Eye (tissue), 1 donor: ENCODE data around the gene INTS13.
"Not testable (repeated sequence)": the region's sequence is repeated elsewhere in the genome, so short reads cannot be mapped to it uniquely, and the experiment has no call there.

Source experiments
- DNase-seq: peaks from one replicate; pipeline ENCODE4 v3.0.0-alpha.2; 2015

INTS13 gene

GRCh38 chr12:26937863-26938700, at the start of gene INTS13, which contains the start of gene FGFR1OP2:
TSS of gene INTS13 (minus strand) at chr12:26937981. CDS start at chr12:26936803, 1,178 bp downstream.
TSS of gene FGFR1OP2 (plus strand) at chr12:26938470. CDS start at chr12:26954159, 15,689 bp downstream.
- DNase-seq: peak; percentile 100

GRCh38 chr12:26982866-26983265, 45.1 kb upstream of the INTS13 start:
- no peak for DNase-seq

DNA sequence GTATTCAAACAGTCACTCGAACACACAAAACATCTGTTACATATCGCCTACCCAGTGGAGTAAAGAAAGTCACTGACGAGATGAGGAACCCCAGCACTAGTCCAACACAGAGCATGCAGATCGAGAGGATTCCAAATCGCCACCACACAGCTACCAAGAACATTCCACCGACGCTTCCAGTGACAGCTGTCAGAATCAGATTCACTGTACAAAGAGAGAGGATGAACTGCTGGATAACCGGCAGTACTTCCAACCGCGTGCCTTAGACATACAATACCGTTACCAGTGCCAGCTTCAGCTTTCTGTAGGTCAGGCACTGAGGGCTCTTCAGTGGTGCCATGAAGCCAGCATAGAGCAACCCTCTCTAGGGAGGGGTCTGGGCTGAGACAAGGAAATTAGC, 42.0 kb upstream of the INTS13 start:
- DNase-seq: no peak

- no peak for DNase-seq
Observed at GRCh38 chr12:26978801-26979200, 41.0 kb upstream of the INTS13 start.

GRCh38 chr12:26976687-26977086, 38.9 kb upstream of the INTS13 start:
- DNase-seq: no peak

- no peak for DNase-seq
Observed at GRCh38 chr12:26971963-26972362, 34.2 kb upstream of the INTS13 start.

DNA sequence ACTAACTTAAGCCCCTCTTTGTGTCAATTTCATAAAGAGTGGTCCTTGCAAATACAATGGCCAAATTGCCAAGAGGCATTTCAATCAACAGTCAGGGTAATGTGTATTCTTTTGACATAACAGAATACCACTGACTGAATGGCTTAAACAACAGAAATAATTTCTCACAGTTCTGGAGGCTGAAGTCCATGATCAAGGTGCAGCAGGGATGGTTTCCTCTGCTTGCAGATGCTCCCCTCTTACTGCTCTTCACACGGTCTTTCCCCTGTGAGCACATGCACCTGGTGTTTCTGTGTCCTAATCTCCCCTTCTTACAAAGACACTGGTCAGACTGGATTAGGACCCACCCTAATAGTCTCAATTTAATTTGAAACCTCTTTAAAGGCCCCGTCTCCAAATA, 32.4 kb upstream of the INTS13 start:
- DNase-seq: no peak

DNA sequence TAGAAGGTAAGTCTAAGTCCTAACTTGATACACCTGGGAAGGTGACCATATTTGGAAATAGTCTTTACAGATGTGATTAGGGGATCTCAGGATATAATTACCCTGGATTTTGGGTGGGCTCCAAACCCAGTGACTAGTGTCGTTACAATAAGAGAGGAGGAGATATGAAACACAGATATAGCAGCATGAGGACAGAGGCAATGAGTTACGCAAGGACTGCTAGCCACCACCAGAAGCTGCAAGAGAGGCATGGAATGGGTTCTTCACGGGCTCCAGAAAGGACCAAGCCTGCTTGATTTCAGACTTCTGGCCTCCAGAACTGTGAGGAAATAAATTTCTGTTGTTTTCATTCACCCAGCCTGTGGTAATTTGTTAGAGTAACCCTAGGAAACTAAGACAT, 29.1 kb upstream of the INTS13 start:
- no peak for DNase-seq

DNA sequence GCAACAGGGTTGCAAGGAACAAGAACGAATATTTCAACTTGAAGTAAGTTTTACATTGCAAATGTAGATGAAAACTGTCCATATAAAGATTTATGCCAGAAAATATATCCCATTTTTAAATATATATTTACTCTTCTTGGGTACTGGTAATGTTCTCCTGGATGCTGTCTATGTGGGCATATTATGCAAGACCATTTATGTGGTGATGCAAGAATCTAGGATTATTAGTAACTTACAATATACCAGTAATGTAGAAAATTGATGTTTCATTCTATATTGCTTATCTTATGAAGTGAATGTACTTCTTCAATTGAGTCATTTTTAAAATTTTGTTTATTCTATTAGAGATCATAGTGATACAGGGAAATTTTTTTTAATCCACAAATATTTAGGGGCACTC, 25.6 kb upstream of the INTS13 start:
- no peak for DNase-seq

- no peak for DNase-seq
Observed at GRCh38 chr12:26961803-26962202, 24.0 kb upstream of the INTS13 start.

DNA sequence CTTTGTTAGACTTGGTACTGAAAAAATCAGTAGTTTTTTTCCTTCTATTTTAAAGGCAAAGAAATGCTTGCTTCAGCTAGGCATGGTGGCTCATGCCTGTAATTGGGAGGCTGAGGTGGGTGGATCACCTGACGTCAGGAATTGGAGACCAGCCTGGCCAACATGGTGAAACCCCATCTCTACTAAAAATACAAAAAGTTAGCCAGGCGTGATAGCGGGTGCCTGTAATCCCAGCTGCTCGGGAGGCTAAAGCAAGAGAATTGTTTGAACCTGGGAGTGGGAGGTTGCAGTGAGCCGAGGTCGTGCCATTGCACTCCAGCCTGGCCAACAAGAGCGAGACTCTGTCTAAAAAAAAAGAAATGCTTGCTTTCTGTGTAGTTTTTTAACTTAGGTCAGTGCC, 23.6 kb upstream of the INTS13 start:
- DNase-seq: not testable (repeated sequence)

DNA sequence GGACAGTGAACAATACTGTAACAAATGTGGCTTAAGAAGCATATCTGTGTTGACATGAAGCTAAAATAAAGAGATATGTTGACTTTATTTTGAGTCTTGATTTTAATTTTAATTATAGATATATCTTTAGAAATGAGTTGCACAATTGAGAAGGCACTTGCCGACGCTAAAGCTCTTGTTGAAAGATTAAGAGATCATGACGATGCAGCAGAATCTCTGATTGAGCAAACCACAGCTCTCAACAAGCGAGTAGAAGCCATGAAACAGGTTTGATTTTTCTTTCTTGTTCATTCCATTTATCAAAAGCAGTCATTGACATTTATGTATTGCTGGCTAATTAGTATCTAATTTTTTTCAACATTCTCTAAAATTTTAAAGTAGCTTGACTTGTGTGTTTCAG, 16.2 kb upstream of the INTS13 start:
- no peak for DNase-seq

- DNase-seq: peak; percentile 48
Observed at GRCh38 chr12:26953447-26953846, 15.7 kb upstream of the INTS13 start.

DNA sequence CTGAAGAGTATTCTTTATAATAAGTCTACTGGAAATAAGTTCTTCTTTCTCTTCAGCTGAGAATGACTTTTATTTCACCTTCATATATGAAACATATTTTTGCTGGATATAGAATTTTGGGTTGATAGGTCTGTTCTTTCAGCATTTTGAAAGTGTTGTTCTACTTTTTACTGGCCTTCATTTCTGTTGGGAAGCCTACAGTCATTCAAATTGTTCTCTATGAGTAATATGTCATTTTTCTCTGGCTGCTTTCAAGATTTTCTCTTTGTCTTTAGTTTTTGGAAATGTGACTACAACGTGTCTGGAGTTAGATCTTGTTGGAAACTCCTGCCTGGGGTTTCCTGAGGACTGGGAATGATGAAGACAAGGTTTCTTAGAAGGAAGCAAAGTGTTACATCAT, 10.5 kb upstream of the INTS13 start:
- no peak for DNase-seq

DNA sequence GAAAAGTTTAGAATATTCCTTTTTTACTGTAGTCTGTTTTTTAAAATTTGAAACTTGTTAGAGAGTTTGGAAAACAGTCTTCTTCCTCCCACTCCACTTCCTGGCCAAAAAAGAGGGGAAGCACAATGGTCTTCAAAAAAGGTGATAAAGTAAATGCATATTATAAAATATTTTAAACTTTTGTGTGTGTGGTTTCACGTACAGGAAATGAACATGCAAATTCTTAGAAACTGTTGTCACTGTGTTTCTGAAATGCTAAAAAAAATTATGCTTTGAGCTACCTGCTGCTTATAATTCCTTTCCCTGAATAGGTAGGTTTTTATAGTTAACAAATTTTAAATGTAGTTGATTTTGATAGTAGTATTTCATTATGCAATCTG, 3.4 kb upstream of the INTS13 start:
- no peak for DNase-seq

DNA sequence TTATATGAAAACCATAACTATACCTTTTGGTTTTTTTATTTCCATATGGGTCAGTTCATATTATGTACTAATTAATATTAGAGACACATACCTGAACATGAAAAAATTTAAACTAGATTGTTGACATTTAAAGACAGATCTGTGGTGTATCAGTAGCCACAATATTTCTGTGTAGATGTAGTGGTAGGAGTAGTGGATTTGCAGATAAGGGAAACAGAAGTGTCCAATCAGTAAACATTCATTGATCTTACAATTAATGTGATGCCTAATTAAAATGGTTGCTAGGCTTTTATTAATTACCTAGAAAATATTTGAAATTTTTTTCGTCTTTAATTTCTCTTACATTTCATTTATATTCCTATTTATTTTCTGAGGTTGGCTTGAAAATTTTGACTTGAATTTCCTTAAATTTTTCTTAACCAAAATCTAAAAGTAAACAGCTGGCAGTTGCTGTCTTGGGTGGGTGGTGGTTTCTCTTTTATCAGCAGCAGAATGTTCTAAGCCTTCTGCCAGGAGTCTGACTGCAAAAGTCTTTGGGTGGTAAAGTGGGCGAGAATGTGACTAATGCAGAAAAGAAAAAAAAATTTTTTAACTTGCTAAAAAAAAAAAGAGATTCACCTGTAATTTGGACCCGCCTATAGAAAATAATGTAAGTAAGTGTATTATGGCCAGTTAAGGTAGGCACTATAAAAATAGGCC, 2.9 kb upstream of the INTS13 start:
- DNase-seq: no peak

DNA sequence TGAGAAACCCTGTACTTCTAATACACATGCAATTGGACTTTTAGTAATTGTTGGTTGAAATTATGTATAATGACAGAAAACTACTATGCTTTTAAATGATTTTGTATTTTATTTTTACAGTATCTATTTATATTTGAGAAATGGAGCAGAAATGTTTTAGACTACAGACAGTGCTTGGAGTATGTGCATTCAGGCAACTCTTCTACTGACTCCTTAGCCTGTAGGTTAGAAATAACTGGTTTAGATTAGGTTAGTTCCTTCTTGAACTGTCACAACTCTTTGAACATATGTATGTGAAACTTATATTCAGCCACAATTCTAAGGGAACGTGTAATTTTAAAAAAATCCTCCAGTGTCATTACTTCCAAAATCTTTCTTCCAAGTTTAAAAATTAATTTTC, 2.2 kb upstream of the INTS13 start:
- no peak for DNase-seq

- DNase-seq: peak; percentile 33
Observed at GRCh38 chr12:26939192-26939832, 1.5 kb upstream of the INTS13 start.

GRCh38 chr12:26938701-26939062, 901 bp upstream of the INTS13 start:
- no peak for DNase-seq

- DNase-seq: no peak
Observed at GRCh38 chr12:26937443-26937862, 328 bp downstream of the INTS13 start.

DNA sequence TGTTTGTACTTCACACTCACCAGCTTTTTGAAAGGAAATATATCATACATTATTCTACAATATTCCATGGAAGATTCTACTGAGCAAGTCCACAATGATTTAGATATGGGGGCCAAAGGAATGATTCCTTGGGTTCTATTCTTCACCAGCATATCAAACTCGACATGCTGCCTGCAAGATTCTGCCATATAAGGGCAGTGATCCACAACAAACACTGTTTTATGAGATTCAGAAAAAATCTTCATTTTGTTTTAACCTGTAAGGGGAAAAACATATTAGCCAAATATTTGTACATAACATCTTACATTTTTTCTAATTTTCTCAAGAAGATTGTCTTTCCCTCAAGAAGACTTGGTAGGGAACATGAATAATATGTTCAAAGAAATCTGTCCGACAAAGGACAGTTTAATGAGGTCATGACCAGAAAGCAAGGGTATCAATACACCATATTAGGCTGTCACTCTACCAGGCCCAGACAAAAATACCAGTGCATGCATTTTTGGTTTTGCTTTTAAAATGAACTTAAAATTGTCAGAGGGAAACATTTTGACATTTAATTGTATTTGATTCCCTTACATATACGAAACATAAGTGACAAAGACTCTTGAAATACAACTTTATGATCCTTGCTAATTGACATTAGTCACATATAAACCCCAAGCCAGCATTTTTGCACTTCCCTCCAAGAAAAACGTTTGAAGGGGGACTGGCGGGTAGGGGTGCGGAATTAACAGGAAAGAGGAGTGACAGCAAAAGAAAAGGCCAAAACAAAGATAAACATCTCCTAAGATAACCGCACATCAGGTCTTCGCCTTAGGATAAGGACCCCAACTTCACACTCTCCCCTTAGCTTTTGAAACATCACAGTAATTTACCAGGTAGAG, 980 bp downstream of the INTS13 start:
- DNase-seq: peak; percentile 31

DNA sequence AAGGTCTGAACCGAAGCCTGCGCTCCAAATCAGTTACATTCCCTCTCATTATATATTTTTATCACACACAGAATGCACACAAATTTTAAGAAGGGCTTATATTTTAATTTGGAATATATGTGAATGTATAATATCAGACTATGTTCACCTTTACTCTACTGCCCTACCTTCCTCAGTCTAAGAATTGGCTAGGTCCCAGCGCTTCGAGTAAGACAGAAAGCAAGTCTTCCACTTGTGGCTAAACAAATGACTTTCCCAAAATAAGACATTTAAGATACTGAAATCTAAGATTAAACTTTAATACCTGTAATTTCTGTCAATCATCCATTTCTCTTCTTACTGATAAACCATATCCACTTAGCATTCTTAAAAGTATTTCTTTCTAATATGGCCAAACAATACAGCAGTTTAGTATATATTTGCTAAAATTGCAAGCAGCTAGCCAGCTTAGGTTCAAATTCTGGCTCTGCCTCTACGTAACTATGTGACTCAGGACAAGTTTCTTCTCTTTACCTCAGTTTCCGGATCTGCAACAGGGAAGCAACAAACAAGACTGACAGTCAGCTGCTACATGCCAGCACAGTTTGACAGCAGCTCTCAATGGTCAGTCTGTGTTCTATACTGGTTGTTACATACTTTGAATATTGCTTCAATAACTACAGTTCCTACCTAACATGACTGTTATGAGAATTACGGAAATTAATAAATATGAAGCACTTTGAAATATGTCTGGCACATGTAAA, 2.0 kb downstream of the INTS13 start:
- no peak for DNase-seq
